Measurements from ENCODE around the gene SLC6A6.

Gene SLC6A6

GRCh38 chr3:14479591-14479990, 77.2 kb downstream of the SLC6A6 start:
- no peak for TF ChIP-seq CTCF (IDR thresholded peaks at IDR 0.05)
- Mint-ChIP-seq H3K27ac (no peak overlapping the region), H3K9me3 (no peaks in the 10 kb centered on the region), H3K4me3 (no peak overlapping the region), H3K27me3 (ENCODE audit: low read depth, poor library complexity) (peaks cover 10% of the 10 kb centered on the region), H3K4me1 (peaks cover 12% of the 10 kb centered on the region), H3K36me3 (ENCODE audit: low read depth) (peaks cover 80% of the 10 kb centered on the region)
- no peak for DNase-seq

- no peak overlapping the region for H3K27ac Mint-ChIP-seq
- no peak for TF ChIP-seq CTCF (IDR thresholded peaks at IDR 0.05)
- peaks cover 8% of the 10 kb centered on the region for H3K27me3 Mint-ChIP-seq (ENCODE audit: low read depth, poor library complexity)
- no peak for DNase-seq
- H3K9me3 Mint-ChIP-seq: no peaks in the 10 kb centered on the region
- no peak overlapping the region for H3K4me3 Mint-ChIP-seq
- H3K36me3 Mint-ChIP-seq (ENCODE audit: low read depth): peaks cover 83% of the 10 kb centered on the region
- peaks cover 6% of the 10 kb centered on the region for H3K4me1 Mint-ChIP-seq
Observed at GRCh38 chr3:14480207-14481017, 78.0 kb downstream of the SLC6A6 start.

GRCh38 chr3:14481018-14481645, 78.7 kb downstream of the SLC6A6 start:
- DNase-seq: no peak
- Mint-ChIP-seq H3K4me3 (no peak overlapping the region), H3K27ac (no peak overlapping the region), H3K4me1 (no peaks in the 10 kb centered on the region), H3K36me3 (ENCODE audit: low read depth) (peaks cover 77% of the 10 kb centered on the region), H3K27me3 (ENCODE audit: low read depth, poor library complexity) (peaks cover 4% of the 10 kb centered on the region), H3K9me3 (no peaks in the 10 kb centered on the region)
- TF ChIP-seq CTCF (IDR thresholded peaks at IDR 0.05): no peak

GRCh38 chr3:14481646-14482036, 79.2 kb downstream of the SLC6A6 start:
- peaks cover 4% of the 10 kb centered on the region for H3K27me3 Mint-ChIP-seq (ENCODE audit: low read depth, poor library complexity)
- H3K9me3 Mint-ChIP-seq: no peaks in the 10 kb centered on the region
- H3K27ac Mint-ChIP-seq: no peak overlapping the region
- DNase-seq: no peak
- TF ChIP-seq CTCF (IDR thresholded peaks at IDR 0.05): no peak
- no peak overlapping the region for H3K4me3 Mint-ChIP-seq
- H3K4me1 Mint-ChIP-seq: no peaks in the 10 kb centered on the region
- H3K36me3 Mint-ChIP-seq (ENCODE audit: low read depth): peaks cover 73% of the 10 kb centered on the region

GRCh38 chr3:14482271-14482721, 79.9 kb downstream of the SLC6A6 start:
- H3K27ac Mint-ChIP-seq: peak overlapping the region; percentile 51
- H3K36me3 Mint-ChIP-seq (ENCODE audit: low read depth): peaks cover 71% of the 10 kb centered on the region
- no peaks in the 10 kb centered on the region for H3K4me1 Mint-ChIP-seq
- DNase-seq: no peak
- H3K27me3 Mint-ChIP-seq (ENCODE audit: low read depth, poor library complexity): peaks cover 4% of the 10 kb centered on the region
- TF ChIP-seq CTCF (IDR thresholded peaks at IDR 0.05): no peak
- H3K9me3 Mint-ChIP-seq: no peaks in the 10 kb centered on the region
- H3K4me3 Mint-ChIP-seq: no peak overlapping the region
